ENCODE data around the gene DIS3L2.

DNA sequence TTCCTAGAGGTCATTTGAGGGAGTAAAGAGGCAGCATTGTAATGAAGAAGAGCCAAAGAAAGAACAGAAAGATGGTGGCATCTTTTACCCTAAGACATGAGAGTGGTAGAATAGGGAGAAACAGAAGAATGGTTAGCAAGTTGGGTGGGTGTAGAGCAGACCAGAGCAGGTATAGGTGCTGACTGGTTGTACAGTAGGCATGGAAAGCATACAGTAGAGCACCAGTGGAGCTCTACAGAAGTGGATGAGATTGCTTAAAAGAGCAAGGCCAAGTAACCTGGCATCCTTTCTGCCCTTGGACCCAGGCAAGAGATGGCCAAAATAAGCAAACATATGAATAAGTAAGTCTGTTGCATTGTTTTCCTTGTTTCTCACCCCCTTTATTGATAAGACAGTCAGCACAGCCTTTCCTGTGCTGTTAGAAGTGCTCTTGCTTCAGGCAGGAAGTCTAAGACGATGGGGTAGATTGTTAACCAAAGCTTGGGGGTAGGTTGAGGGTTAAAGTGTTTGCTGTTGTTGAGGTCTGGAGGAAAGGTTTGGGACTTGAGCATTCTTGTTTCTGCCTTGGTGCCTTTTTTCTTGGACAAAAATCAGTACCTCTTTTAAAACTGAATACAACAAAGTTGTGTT, 76.9 kb downstream of the DIS3L2 start:
- TF ChIP-seq, protein P1, sequence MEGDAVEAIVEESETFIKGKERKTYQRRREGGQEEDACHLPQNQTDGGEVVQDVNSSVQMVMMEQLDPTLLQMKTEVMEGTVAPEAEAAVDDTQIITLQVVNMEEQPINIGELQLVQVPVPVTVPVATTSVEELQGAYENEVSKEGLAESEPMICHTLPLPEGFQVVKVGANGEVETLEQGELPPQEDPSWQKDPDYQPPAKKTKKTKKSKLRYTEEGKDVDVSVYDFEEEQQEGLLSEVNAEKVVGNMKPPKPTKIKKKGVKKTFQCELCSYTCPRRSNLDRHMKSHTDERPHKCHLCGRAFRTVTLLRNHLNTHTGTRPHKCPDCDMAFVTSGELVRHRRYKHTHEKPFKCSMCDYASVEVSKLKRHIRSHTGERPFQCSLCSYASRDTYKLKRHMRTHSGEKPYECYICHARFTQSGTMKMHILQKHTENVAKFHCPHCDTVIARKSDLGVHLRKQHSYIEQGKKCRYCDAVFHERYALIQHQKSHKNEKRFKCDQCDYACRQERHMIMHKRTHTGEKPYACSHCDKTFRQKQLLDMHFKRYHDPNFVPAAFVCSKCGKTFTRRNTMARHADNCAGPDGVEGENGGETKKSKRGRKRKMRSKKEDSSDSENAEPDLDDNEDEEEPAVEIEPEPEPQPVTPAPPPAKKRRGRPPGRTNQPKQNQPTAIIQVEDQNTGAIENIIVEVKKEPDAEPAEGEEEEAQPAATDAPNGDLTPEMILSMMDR (IDR thresholded peaks at IDR 0.05): no peak
- TF ChIP-seq POLR2A (IDR thresholded peaks at IDR 0.05; ENCODE audit: low read depth) (no peak), EP300 (IDR thresholded peaks at IDR 0.05) (no peak), POLR2AphosphoS5 (IDR thresholded peaks at IDR 0.05) (no peak)

Data from esophagus muscularis mucosa (tissue), 4 donors.